GM12875 (cell line): ENCODE results near the gene RELN.
"Not testable (repeated sequence)": the region's sequence is repeated elsewhere in the genome, so short reads cannot be mapped to it uniquely, and the experiment has no call there.

ENCODE experiments used
- H3K4me3 ChIP-seq: one replicate; pipeline ENCODE4 v1.5.1; 2011; ENCODE audit warnings: low read depth, low read length, control low read depth
- CTCF ChIP-seq: IDR thresholded peaks from 2 replicates; pipeline ENCODE4 v1.5.1; 2011; ENCODE audit warnings: low read depth, mild to moderate bottlenecking, control low read depth, inconsistent platforms, low read length, moderate library complexity, borderline replicate concordance; ENCODE audit not compliant: insufficient read depth

Gene RELN

GRCh38 chr7:103902917-103903316 lies 86.5 kb downstream of the RELN start:
- no peak for TF ChIP-seq CTCF
- H3K4me3 ChIP-seq: no peak overlapping the region

GRCh38 chr7:103896826-103897225 lies 92.6 kb downstream of the RELN start:
- not testable (repeated sequence) for H3K4me3 ChIP-seq

DNA sequence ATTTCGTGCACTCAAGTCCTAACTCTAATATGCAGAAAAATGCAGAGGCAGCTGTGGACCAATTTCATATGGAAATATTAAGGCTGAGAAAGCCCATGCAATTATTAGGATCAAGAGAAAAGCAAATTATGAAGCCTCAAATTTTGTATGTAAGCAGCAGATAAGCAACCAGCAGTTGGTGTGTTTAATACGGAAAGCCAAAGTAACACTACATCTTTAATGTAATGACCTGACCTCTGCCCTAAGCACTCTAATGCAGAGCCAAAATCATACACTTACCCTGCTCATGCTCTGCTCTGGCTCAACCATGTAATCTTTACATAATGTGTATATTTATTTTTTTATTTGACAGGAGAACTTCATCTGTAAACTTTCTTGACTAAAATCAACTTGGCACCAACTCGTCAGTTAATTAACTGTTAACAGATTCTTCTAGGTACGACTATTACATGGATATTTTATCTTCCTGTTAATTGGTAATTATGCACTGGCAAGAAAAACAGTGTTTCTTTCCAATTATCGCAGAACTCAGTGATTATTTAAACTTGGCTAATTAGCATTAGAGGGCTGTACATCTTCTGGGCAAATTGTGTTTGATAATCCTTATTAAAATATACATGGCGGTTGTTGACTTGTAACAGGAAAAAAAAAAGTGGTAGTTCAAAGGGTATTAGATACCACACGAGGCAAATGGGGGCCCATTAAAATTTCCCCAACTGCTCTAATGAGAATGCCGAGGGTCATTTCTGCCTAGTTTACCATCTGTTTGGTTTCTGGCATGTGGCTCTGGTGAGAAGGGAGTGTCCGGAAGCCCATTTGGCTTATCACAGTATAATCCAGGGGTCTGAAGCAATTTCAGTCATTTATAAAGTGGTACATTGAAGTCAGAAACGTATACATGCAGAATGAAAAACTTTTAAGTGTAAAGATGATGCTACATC lies 94.5 kb downstream of the RELN start:
- TF ChIP-seq CTCF: no peak

DNA sequence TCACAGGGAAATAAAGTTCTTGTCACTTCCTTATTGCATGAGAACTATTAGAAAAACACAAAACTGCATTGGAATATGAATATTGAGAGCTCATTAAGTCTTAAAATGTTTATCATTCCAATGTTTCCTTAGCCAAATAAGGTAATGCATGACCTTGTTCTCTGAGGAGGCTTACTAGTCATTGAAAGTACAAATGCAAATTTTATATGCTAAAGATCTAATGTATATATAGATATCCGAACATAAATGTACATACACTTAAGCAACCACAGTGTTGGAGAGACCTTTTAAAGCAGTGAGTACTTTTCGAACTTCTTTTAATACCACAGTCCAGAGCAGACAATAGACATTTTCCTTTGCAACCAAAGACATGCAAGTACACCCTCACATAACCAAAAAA lies 96.1 kb downstream of the RELN start:
- TF ChIP-seq CTCF: no peak
- no peak overlapping the region for H3K4me3 ChIP-seq

More for the DNA sequence above, 94.5 kb downstream of the RELN start:
- H3K4me3 ChIP-seq: no peak overlapping the region

- TF ChIP-seq CTCF: no peak
- H3K4me3 ChIP-seq: no peak overlapping the region
These were observed 100.0 kb downstream of the RELN start for GRCh38 chr7:103889451-103889850.

GRCh38 chr7:103888603-103889153 lies 100.8 kb downstream of the RELN start:
- H3K4me3 ChIP-seq: no peak overlapping the region
- TF ChIP-seq CTCF: no peak

DNA sequence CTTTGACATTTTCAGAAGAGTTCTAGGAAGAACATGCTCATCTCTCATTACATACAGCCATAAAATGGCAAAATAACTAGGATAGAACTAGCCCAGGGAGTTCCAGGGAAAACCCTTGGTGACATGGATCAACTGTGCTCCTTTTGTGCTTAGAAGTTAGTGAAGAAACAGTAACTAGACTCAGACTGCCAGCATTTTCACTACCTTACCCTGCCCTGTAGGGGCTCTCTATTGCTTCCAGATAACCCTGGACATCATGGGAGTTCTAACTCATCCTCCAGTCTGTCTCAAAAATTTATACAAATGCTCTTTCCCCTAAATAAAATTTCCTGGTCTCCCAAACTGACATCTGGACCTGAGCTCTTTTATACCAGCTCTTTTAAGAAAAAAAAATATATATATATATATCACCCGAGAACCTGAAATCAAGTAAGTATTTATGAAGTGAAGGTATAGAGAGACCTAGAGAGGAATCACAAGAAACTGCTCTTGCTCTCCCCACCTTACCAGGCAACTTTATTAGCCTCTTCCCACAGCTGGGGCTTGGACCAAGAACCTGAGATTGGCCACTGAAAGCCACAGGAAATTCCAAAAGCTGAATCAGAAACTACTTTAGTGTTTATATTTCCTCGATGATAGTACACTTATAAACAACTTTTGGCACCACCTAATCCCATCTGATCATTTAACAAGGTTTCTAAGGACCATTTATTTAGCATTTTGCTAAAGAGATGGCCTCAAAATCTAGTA lies 101.4 kb downstream of the RELN start:
- no peak overlapping the region for H3K4me3 ChIP-seq
- TF ChIP-seq CTCF: 0 out of 2 replicates have a peak, but pooled peaks have one; percentile 5
